HG03558 (cell line): ENCODE data around the gene DPY19L2.
"Not testable (repeated sequence)": the region's sequence is repeated elsewhere in the genome, so short reads cannot be mapped to it uniquely, and the experiment has no call there.

ENCODE experiments used
- ATAC-seq: cut with Tn5 transposase; IDR thresholded peaks from one replicate; pipeline ENCODE4 v1.9.1; 2021; ENCODE audit warnings: moderate number of reproducible peaks; ENCODE audit not compliant: unreplicated experiment; ENCODE audit errors: extremely low read depth

The DPY19L2 gene

DNA sequence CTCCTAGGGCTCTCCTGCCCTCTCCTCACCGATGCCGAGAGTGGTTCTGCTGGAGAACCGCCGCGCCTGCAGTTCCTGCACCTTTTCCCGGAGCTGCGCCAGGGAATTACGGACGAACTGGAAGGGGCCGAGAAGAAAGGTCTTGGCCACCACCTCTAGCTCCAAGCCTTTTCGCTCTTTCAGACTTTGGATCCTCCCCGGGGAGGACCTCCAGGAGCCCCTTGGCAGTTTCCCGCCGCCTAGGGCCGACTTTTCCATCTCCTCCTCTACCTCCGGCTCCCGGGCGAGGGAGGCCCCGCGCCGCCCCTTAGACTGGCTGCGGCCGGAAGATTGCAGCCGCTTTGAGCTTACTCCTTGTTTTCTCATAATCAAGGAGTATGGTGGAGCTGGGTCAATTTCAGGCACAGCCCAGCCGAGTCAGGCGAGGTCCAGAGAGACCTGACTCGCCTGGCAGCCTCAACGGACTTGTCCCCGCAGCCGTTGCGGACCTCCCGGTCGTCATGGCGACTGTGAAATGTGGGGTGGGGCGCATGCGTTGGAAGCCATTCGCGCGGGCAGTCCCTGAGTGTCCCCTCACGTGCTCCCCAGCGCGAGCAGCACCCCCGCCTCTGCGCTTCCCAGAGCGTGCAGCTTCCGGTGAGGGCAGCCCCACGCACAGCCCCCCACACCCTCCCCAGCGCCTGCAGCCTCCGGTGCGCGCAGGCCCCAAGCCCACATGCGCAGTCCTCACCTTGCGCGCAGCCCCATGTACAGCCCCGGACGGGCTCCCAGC is at the start of gene DPY19L2:
Gene DPY19L2 (minus strand): TSS at position 466 of the 772 bp plus-strand sequence. CDS start 100 bp downstream, at position 366.
- ATAC-seq: peak; percentile 60

DNA sequence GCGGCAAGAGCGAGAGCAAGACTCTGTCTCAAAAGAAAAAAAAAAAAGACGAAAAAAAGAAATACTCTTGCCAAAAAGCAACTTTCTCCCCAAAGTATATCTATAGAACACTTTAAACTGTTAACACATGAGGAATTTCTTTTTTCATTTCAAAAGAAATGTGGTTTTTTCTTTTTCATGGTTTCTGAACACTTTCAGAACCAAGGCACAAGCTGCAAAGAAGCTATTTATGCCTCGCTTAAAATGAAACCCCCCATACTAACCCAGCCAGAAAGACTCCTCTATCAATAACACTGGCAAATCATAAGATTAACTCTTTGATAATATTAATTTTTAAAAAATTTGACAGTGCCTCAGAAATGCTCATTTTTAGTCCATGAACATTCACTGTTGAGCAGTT is 48.6 kb upstream of the DPY19L2 start:
- ATAC-seq: not testable (repeated sequence)

DNA sequence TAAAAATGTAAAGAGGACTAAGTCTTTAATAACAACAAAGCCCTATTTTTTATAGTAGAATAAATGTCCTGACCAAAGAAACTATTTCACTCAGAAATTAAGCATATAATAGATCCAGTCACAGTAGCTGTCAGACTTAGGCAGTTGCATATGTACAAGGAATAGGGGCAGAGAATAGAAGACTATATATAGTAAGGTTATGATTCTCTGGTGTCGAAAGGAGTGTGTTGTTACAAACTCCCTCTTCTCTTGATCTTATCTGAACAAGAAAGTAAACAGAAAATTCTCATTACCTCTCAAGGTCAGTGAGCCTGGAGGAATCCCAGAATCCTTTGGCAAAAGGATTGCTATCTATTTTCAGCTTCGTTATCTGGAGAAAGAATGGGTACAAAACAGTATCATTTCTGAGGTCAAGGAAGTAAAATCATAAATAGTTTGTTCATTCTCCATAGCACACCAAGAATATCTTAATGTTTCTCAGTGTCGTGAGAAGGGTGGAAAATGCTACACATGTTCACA is 46.9 kb upstream of the DPY19L2 start:
- ATAC-seq: not testable (repeated sequence)

DNA sequence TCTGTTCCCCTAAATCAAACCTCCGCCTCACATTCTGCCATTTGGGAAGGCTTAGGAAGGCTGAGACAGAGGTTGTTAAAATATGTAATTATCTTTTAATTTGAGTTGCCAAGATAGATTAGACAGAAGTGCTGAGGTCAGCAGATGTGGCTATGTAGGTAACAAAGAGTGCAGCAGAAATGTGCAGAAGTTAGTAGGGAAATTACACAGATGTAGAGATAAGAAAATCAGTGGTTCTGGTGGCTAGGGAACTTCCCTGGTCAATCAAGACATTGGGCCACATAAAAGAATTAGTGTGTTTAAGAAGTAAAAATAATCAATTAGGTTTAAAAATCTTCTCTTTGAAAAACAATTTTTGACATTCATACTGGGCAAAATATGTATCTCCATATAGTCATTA is 46.1 kb upstream of the DPY19L2 start:
- ATAC-seq: not testable (repeated sequence)

DNA sequence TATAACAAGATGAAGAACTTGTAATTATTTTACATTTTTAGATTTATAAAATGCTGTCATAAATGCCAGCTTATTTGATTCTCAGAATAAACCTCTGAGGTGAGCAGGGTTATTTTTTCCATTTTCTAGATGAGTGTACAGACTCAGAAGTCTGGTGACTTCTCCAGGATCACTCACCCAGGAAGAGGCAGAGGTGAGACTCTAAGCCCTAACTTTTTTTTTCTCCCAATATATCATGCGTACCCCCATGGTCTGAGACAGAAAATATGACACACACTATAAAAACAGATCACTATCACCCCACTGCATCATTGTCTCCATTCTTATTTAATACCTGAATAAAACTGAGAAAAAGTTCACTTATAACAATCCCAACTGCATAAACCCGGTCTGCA is 45.4 kb upstream of the DPY19L2 start:
- ATAC-seq: not testable (repeated sequence)

DNA sequence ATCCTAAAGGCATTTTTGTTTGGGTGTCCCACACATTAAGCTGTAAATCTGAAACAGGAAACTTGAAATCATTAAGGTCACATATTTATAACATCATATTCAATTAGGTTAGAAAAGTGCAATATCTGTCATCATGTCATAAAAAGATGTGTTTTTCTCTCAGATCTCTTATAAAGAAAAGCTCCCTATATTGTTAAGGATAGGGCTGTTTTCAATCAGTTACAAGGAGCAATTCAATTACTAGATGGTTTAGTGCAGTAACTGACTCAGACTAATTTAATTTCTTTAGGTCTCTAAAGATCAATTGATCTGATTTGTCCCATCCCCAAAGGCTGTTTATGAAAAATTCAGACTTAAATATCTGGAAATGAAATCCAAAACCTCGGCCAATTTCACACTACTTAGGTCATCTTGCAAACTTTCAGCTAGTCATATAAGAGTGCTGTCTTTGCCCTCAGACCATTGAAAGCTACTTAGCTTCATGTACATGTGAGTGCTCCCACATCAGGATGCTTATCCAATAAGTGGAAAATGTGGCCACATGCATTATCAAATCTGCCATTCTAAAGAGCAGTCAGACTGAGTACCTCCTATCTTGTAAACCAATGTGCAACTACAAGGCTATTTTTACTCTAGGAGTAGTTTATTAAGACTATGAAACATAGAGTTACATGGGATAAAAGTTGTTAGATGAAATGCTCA is 44.8 kb upstream of the DPY19L2 start:
- not testable (repeated sequence) for ATAC-seq

DNA sequence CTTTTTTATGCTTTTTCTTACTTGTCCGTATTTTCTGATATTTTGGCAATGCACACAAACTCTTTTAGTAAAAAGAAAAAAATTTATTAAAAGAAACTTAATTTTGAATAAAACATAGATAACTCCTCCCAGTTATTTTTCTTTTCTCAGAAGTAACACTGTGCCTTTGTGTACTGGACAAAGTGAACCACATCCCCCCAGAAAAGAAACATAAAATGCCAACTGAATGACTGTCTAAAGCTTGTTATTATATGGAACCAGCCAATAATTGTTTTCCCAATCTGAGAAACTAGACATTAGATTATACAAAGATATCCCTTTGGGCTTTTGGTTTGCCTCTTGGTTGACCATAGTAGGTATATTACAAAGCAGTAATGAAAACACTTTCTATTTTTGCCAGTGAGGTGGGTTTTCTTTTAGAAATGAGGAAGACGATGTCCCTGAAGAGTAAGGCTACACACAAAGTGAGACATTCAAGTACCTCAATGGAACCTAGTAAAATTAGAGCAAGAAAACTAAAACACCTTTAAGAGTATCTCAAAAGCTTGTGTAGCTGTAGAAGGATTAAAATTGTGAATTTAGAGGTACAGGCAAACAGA is 44.2 kb upstream of the DPY19L2 start:
- not testable (repeated sequence) for ATAC-seq

DNA sequence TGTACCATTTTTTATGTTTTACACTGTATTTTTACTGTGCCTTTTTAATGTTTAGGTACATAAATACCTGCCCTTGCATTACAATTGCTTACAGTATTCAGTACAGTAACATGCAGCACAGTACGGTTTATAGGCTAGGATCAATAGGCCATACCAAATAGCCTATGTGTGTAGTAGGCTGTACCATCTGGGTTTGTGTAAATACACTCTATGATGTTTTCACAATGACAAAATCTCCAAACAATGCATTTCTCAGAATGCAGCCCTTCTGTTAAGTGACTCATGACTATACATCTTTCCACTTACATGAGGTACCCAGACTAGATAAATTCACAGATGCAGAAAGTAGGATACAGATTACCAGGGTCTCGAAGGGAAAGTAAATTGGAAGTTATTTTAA is 43.0 kb upstream of the DPY19L2 start:
- not testable (repeated sequence) for ATAC-seq

DNA sequence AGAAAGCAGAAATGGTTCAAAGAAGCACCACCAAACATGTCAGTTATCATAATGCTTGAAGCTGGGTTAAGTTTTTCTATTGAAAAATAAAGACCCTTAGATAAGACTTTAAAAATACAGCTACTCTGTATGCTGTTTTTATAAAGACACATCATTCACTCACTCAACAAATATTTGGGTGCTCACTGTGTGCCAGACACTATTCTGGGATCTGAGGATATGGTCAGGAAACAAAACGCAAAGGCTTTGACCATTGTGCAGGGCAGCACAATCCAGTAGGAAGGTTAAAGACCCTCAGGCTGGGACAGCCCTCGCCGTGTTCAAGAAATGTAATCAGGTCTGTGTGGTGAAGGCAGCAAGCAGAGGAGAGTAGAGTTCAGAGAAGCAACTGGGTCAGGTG is 38.0 kb upstream of the DPY19L2 start:
- no peak for ATAC-seq

DNA sequence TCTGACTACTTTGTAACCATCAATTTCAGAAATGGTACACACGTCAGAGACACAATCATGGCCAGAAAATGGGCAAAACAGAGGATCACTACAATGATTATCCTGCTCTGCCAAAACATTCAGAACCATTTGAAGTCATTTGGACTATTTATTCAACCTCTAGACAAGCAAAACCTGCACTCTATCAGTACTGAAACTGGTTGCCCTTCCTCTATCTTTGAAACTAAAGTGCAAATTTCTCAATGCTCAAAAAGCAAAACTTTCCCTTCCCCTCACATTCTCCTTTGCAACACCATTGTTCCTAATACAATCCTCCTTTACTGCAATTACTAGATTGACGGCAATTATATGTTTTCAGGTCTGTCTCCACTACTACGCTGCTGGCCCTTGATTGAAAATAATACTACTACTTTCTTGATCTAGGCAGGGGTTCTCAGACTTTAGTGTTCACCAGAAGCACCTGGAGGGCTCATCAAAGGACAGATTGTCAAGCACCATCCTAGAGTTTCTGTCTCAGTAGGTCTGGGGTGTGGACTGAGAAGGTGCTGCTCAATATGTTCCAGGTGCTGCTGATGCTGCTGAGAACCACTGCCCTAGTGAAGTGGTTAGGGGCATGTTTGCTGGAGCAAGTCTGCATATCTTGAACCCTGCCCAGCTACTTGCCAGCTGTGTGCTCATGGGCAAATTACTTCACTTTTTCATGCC is 31.5 kb upstream of the DPY19L2 start:
- not testable (repeated sequence) for ATAC-seq

DNA sequence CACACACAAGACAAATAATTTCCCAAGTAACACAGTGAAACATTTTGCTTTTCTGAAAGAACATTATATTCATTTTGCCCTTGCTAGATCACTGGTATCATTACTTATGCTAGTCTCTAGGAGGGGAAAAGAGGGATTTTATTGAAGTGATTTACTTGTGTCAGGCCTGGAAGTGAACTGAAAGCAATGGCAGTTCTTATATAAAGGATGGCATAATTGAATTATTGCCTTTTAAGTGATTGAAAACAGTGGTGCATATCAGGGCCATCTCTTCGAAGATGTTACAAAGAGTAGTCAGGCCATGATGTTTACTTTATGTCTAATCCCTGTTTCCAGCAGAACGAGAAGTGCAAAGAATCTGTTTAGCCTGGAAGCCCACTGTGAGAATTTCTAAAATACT is 30.7 kb upstream of the DPY19L2 start:
- ATAC-seq: not testable (repeated sequence)

DNA sequence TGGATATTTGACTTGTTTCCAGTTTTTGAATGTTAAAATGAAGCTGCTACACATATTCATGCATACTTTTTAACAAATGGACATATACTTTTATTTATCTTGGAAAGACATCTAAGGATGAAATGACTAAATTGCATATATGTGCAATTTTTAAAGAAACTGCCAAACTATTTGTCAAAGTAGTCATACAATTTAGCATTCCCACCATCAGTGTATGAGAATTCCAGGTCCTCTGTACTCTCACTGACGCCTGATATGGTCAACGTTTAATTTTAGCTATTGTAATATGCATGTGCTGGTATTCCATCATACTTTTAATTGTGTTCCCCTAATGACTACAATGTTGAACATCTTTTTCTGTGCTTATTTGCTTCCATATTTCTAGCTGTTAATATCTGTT is 22.5 kb upstream of the DPY19L2 start:
- not testable (repeated sequence) for ATAC-seq

DNA sequence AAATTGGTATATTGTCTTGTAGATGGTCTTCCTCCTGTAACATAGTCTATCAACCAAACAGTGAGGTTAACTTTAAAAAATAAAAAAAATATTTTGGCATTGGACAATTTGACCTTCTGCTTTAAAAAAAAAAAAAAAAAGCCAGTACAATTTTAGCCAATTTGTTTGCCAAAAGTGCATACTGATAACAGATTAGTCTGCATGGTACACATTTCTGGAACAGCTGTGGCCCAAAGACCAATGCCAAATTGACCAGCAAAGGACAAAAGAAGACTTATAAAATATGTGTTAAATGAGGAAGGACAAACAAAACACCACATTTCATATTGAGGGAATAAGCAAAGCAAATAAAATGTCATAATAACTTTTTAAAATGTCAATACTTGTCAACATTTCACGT is 20.8 kb upstream of the DPY19L2 start:
- ATAC-seq: not testable (repeated sequence)

DNA sequence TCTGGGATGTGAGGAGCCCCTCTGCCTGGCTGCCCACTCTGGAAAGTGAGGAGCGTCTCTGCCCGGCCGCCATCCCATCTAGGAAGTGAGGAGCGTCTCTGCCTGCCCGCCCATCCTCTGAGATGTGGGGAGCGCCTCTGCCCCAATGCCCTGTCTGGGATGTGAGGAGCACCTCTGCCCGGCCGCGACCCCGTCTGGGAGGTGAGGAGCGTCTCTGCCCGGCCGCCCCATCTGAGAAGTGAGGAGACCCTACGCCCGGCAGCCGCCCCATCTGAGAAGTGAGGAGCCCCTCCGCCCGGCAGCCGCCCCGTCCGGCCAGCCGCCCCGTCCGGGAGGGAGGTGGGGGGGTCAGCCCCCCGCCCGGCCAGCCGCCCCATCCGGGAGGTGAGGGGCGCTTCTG is 18.3 kb upstream of the DPY19L2 start:
- not testable (repeated sequence) for ATAC-seq

DNA sequence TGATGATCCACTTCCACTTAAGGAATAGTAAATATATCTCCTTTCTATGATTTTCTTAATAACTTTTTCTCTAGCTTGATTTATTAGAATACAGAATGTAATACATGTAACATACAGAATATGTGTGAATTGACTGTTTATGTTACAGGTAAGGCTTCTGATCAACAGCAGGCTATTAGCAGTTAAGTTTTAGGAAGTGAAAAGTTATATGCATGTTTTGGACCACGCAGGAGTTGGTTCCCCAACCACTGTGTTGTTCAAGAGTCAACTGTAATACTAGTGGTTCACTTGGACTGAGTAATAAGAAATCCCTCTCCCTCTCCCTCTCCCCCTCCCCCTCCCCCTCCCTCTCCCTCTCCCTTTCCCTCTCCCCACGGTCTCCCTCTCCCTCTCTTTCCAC is 17.5 kb upstream of the DPY19L2 start:
- not testable (repeated sequence) for ATAC-seq

DNA sequence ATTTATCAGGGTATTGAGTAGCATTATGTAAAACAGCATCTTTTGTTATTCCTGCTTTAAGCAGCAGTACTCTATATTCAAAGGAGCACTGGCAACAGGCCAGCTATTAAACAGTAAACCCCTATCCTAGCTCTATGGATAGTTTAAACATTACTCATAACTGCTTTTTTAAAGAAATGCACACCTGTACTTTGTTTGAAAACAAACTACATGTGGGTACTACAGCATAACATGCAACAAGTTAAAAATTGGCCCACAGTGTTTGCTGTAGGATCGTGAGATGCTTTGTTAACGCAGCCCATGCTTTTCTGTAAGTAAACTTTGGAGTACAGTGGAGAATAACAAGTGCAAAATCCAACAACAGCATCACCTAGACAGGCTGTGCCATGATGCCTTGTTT is 14.3 kb upstream of the DPY19L2 start:
- ATAC-seq: not testable (repeated sequence)

DNA sequence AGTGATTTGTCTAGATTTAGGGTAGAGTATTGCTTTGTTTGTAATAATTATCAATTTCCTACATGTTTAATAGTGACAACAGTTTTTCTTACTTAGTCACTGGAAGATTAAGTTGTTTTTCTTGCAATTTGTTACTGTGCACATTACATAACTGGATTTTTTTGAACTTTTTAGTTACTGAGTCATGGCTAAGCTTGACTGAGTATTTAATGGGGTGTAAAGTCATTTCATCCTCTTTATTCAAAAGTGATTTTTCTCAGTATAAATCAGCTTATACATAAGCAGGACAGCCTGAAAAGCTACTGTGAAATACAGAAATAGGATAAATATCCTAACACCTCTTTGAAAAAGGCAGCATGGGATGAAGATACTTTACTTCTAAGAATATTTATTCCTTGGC is 12.5 kb upstream of the DPY19L2 start:
- not testable (repeated sequence) for ATAC-seq

DNA sequence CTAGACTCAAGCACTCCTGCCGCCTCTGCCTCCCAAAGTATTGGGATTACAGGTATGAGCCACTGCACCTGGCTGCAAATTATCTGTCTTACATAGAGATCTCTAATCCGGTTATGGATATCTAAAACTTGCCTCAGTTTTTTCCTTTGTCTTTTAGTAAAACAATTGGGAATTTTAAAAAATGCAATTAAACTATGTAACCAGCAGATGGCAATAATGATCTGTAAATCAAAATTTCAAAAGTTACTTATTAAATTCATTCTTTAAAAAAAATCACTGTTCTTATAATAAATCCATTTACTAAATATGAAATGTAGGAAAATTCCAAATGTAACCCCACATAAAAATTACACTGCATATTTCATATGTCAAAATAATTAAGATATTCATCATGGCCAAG is 4.3 kb upstream of the DPY19L2 start:
- ATAC-seq: not testable (repeated sequence)

DNA sequence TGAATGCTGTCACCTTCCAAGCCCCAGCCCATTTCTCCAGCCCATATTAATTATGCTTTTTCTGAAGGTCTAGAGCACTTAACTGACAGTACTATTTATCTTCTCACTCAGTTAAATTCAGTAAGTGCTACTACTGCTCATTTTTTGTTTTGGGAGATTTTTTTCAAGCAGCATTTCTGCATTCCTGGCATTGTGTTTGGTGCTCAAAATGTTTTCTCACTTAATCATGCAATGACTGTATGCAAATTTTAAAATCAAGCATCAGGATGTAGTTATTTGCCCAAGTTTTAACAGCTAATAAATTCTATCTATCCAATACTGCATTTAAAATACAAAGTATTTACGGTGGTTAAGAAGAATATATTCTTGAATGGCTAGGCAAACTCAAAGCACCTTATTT is 1.6 kb upstream of the DPY19L2 start:
- ATAC-seq: not testable (repeated sequence)

DNA sequence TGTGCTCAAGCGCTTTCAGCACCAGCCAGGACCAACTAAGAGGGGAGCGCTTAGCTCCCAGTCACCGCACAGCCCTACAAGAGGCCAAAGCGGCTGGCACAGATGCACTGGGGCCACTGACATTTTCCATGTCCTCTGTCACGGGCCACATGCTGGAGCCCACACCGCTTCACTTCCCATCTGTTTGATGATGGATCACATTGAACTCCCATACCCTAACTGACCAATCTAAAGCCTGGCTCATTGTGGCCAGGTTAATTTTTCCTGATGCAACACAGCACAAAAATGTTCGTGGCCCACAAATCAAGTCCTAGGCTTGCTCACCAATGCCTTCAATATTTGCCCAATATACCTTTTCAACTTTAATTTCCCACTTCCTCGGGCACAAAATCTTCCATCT is 1.1 kb upstream of the DPY19L2 start:
- ATAC-seq: not testable (repeated sequence)
